Breast epithelium (tissue), 4 donors: ENCODE results near the gene TMCC1. TPM values are rescaled to one million over a fixed set of nuclear protein-coding genes. Genes with fewer than 3 reads are reported as not detected.

Experiments used
- DNase-seq, 2 donors: peaks; one replicate each; pipeline ENCODE4 v3.0.0-alpha.2; 2019; ENCODE audit warnings: low spot score in 2 of 2
- H3K27ac ChIP-seq, 2 donors: fragments of 200-600 bp; sonication (generic) in 1 of 2; one replicate each; pipeline ENCODE4 v1.5.1; 2016 to 2019; ENCODE audit warnings: mild to moderate bottlenecking in 1 of 2
- H3K27me3 ChIP-seq, 2 donors: fragments of 200-600 bp; sonication (generic) in 1 of 2; one replicate each; pipeline versions ENCODE4 v1.5.1 to v1.6.0; 2017 to 2019; ENCODE audit warnings: control low read depth in 1 of 2, mild to moderate bottlenecking in 1 of 2
- H3K36me3 ChIP-seq: fragments of 200-600 bp; one replicate; pipeline ENCODE4 v1.5.1; 2019
- H3K4me1 ChIP-seq, 2 donors: fragments of 200-600 bp; sonication (generic); one replicate each; pipeline ENCODE4 v1.5.1; 2016 to 2019; ENCODE audit warnings: control low read depth in 1 of 2
- H3K4me3 ChIP-seq, 3 donors: fragments of 200-600 bp; sonication (generic); 1 replicate in 2 of 3; 2 replicates in 1 of 3; pipeline ENCODE4 v1.5.1; 2016 to 2019; ENCODE audit warnings: mild to moderate bottlenecking in 3 of 3, moderate library complexity in 2 of 3
- H3K9me3 ChIP-seq, 2 donors: fragments of 200-600 bp; sonication (generic) in 1 of 2; one replicate each; pipeline ENCODE4 v1.5.1; 2016 to 2019; ENCODE audit warnings: control low read depth in 1 of 2
- POLR2A ChIP-seq: fragments of 450-650 bp; IDR thresholded peaks from one replicate; pipeline ENCODE4 v1.6.1; 2016; ENCODE audit warnings: antibody characterized with exemption, mild to moderate bottlenecking, moderate library complexity
- POLR2AphosphoS5 ChIP-seq, 3 donors: sonication (generic); formaldehyde crosslinking; IDR thresholded peaks; one replicate each; pipeline ENCODE4 v1.6.1; 2017; ENCODE audit warnings: antibody characterized with exemption in 3 of 3
- intact Hi-C: fragments of 100-400 bp; cut with DNase I; formaldehyde crosslinking; loops from one replicate; pipeline ENCODE4 v1.15.1; 2023; ENCODE audit warnings: low total_unique reads
- total RNA-seq, 3 donors: library from RNA; depleted of rRNA; stranded (reverse); fragments of >200 nt; gene quantifications; one replicate each; pipeline ENCODE4 v1.1.0, GENCODE V29; 2016
- TF ChIP-seq, protein P1 (sequence below), 3 donors: fragments of 450-650 bp; IDR thresholded peaks; one replicate each; pipeline ENCODE4 v1.5.1; 2016 to 2017; ENCODE audit warnings: antibody characterized with exemption in 3 of 3, mild to moderate bottlenecking in 3 of 3, moderate library complexity in 3 of 3

The TMCC1 gene
- total RNA-seq, 3 donors from 2014 or later, result 29.4 to 48.1 (median 29.8) TPM

DNA sequence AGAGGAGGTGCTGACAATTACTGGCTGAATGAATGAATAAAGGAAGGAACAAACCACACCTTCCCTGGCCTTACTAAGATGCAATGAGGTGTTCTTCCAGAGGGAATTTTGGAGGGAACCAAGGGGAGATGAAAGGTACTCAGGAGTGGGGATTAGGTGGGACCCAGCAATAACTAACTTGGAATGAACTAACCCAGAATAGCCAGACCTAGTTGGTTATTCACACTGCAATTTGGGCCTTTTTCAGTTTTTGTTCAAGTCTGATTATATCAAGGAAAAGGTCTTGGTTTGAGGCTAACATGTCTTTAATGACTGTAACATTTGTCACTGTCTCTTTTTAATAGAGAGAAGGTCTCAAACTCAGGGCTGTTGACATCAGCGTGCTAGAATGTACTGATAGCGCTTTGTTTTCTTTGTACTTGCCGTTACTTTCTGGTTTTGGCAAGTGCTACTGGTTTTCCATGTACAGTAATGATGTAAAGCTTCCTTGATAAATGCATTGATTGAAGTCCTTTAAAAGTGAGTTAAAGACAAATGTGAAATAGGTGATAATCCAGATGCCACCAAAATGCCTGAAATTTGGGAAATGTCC lies 283.8 kb downstream of the TMCC1 start:
- peak overlapping the region in 1 of 2 donors; percentile 95 for H3K27ac ChIP-seq

DNA sequence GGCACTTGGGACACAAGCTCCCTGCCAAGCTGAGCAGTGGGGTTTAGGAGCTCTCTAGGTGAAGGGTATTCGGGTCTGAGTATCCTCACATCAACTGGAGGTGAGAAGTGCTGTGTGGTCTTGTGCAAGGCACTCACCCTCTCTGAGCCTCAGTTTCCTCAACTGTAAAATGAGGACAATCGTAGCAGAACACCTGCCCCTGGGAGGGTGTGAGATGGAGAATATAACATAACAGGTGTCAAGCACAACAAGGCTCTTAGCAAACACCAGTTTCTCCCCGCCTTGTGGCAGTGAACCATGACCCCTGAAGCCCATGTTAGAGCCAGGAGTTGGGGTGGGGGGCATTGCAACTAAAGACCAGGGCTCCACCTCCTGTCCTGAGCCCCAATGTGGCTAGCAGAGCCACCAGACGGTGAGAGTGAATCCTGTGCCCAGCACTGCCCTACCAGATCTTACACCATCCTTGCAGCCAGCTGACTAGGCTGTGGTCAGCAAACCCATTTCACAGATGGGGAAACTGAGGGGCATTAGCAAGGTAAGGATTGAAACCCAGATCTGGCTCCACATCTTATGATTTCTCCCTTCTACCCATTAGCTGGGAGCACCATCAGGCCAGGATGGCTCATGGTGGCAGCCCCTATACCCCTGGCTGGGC lies 284.4 kb downstream of the TMCC1 start:
- peaks cover 0 to 12% of the 10 kb centered on the region in 2 donors for H3K4me1 ChIP-seq

More for the DNA sequence above, 283.8 kb downstream of the TMCC1 start:
- no peak for DNase-seq
- intact Hi-C loops, result no loop called here
- no peaks in the 10 kb centered on the region for H3K36me3 ChIP-seq
- H3K4me1 ChIP-seq, result peaks cover 0 to 12% of the 10 kb centered on the region in 2 donors
- TF ChIP-seq, protein P1, sequence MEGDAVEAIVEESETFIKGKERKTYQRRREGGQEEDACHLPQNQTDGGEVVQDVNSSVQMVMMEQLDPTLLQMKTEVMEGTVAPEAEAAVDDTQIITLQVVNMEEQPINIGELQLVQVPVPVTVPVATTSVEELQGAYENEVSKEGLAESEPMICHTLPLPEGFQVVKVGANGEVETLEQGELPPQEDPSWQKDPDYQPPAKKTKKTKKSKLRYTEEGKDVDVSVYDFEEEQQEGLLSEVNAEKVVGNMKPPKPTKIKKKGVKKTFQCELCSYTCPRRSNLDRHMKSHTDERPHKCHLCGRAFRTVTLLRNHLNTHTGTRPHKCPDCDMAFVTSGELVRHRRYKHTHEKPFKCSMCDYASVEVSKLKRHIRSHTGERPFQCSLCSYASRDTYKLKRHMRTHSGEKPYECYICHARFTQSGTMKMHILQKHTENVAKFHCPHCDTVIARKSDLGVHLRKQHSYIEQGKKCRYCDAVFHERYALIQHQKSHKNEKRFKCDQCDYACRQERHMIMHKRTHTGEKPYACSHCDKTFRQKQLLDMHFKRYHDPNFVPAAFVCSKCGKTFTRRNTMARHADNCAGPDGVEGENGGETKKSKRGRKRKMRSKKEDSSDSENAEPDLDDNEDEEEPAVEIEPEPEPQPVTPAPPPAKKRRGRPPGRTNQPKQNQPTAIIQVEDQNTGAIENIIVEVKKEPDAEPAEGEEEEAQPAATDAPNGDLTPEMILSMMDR (IDR thresholded peaks at IDR 0.05), result no peak
- no peak for TF ChIP-seq POLR2AphosphoS5 (IDR thresholded peaks at IDR 0.05)
- no peak overlapping the region for H3K4me3 ChIP-seq
- no peaks in the 10 kb centered on the region for H3K9me3 ChIP-seq
- no peaks in the 10 kb centered on the region for H3K27me3 ChIP-seq

DNA sequence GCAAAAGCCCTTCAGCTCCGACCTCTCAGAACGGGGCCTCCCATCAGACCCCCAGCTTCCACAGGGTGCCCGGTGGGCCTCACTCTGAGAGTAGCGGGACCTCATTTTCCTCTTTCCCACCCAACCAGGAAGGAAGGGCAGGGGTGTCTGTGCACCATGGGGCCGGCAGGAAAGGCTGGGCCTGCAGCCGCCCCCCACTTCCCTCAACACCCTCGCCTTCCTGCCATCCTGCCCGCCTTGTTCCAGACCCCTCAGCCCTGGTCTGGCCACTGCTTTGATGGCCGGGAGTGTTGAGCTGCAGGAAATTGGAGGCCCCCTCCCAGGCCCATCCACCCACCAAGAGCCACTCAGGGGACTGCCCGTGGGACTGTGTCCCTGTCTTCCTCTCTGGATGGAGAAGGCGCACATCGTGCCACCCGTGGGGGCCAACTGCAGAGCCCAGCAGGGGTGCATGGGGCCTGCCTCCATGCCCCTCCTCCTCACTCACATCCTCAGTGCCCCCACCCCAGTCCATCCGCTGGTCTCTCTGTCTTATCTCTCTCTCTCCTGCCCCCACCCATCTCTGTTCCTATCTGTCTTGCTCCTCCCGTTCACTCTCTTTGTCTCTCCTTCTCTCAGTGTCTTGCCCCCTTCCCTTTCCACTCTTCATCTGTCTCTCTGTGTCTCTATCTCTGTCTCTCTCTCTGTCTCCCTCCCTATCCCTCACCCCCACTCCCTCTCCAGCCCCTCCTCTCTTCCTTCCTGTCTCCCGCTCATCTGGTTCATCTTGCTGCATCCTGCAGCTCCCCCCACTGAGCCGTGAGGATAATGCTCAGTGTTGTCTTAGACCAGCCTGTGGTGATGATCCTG lies 285.2 kb downstream of the TMCC1 start:
- no peak for DNase-seq
- H3K27ac ChIP-seq, result peak overlapping the region; percentile 78 to 95
- intact Hi-C loops, result no loop called here
- no peaks in the 10 kb centered on the region for H3K27me3 ChIP-seq
- TF ChIP-seq, protein P1 (IDR thresholded peaks at IDR 0.05), result no peak
- TF ChIP-seq POLR2AphosphoS5 (IDR thresholded peaks at IDR 0.05) (no peak), POLR2A (no peak)
- H3K4me1 ChIP-seq, result peaks cover 0 to 12% of the 10 kb centered on the region in 2 donors
- H3K9me3 ChIP-seq, result no peaks in the 10 kb centered on the region
- H3K4me3 ChIP-seq, result peak overlapping the region in 1 of 3 donors; percentile 78
- no peaks in the 10 kb centered on the region for H3K36me3 ChIP-seq

More for the DNA sequence above, 284.4 kb downstream of the TMCC1 start:
- H3K4me3 ChIP-seq, result no peak overlapping the region
- no peak for TF ChIP-seq POLR2AphosphoS5 (IDR thresholded peaks at IDR 0.05)
- intact Hi-C loops, result no loop called here
- no peaks in the 10 kb centered on the region for H3K36me3 ChIP-seq
- no peak for DNase-seq
- peak overlapping the region; percentile 78 to 95 for H3K27ac ChIP-seq
- no peaks in the 10 kb centered on the region for H3K27me3 ChIP-seq
- no peaks in the 10 kb centered on the region for H3K9me3 ChIP-seq

DNA sequence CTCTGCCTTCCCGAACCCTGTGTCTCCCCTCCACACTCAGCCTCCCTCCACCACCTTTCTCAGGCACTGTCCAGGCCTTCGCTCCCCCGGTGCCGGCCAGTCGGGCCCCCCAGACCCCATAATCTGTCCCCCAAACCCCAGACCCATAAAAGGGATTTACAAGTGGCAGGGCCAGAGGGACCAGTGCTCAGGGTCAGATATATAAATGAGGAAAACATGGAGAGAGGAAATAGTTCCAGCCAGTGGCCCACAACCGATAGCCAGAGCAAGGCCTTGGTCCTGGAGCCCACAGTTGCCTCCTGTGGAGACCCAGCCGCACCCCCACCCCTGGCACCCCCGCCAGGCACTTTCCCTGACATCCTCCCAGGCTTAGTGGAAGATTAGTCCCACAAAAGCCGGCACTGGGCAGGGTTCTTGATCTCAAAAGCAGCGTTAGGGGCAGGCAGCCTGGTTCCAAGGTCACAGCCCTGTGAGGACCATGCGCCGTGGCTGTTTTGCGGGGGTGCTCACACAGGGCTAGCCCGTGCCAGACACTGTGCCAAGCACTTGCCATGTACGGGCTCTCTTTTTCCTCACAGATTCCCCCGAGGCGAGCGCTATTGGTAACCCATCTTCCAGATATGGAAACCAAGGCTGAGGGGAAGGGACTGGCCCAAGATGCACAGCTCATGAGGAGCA lies 286.0 kb downstream of the TMCC1 start:
- Histone ChIP-seq H3K27ac (peak overlapping the region; percentile 78 to 95), H3K4me1 (peaks cover 4 to 12% of the 10 kb centered on the region in 2 donors), H3K27me3 (no peaks in the 10 kb centered on the region), H3K9me3 (no peaks in the 10 kb centered on the region), H3K4me3 (peak overlapping the region; percentile 52 to 78 (median 59)), H3K36me3 (no peaks in the 10 kb centered on the region)
- intact Hi-C loops, result no loop called here
- TF ChIP-seq POLR2AphosphoS5 (IDR thresholded peaks at IDR 0.05) (no peak), POLR2A (no peak)
- TF ChIP-seq, protein P1 (IDR thresholded peaks at IDR 0.05), result no peak
- no peak for DNase-seq

DNA sequence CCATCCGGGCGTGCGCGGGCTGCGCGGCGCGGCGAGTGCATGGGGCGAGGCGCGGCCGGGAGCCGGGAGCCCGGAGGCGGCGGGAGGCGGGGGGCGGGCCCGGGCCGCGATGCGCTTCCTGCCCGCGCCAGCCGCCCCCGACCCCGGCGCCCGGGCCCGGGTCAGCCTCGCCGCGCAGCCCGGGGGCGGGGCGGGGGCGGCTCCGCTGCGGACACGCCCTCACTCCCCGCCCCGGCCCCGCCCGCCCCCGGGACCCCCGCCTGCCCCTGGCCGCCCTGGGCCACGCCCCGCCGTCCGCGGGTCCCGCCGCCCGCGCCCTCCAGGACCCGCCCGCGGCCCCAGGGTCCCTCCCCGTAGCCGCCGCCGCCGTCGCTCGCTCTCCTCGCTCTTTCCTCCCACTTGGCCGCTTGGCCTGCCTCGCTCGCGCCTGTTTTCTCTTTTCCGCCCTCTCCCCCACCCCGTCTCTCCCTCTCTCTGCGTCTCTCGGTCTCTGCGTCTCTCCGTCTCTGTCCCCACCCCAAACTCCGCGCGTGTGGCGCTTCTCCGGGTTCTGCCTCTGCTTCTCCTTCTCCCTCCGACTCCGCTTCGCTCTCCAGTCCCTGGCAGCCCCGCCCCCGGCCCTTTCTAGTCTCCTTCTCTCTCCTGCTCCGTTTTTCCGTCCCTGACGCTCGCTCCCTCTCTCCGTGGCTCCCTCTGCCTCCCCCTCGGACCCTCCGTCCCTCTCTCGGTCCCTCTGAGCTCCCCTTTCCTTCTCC lies 286.7 kb downstream of the TMCC1 start, which contains the start of gene PLXND1:
Gene PLXND1 (minus strand): TSS at position 41 of the 755 bp plus-strand sequence. CDS start 37 bp downstream, at position 4.
- DNase-seq, result peak in 1 of 2 donors; percentile 42
- intact Hi-C loops, result no loop called here
- H3K9me3 ChIP-seq, result no peaks in the 10 kb centered on the region
- H3K4me3 ChIP-seq, result peak within 1 kb of the TSS; percentile 59 to 78 (median 73)
- peak; percentile 36 to 65 (median 50) for TF ChIP-seq POLR2AphosphoS5 (IDR thresholded peaks at IDR 0.05)
- TF ChIP-seq, protein P1 (IDR thresholded peaks at IDR 0.05), result no peak
- no peaks in the 10 kb centered on the region for H3K27me3 ChIP-seq
- H3K4me1 ChIP-seq, result peaks cover 6% of the 10 kb centered on the region in 2 donors
- H3K36me3 ChIP-seq, result no peaks in the 10 kb centered on the region
- peak within 1 kb of the TSS; percentile 78 to 95 for H3K27ac ChIP-seq
